SK-N-SH treated with all-trans-retinoic acid at 6 μM for 48 hours (cell line): ENCODE data around the gene PRKRIP1.
"Not testable (repeated sequence)": the region's sequence is repeated elsewhere in the genome, so short reads cannot be mapped to it uniquely, and the experiment has no call there.

Experiments used
- ATAC-seq: fragments of 200-7000 bp; cut with Tn5 transposase; 3 replicates; pipeline ENCODE4 v1.9.1; 2020; ENCODE audit warnings: mild to moderate bottlenecking, moderate library complexity
- ARNTL ChIP-seq: fragments of 450-650 bp; formaldehyde crosslinking; IDR thresholded peaks from 2 replicates; pipeline ENCODE4 v1.5.0; 2020; ENCODE audit warnings: low read depth, mild to moderate bottlenecking, moderate library complexity, borderline replicate concordance
- BACH2 ChIP-seq: fragments of 250-450 bp; sonication (Bioruptor Pico); IDR thresholded peaks from 2 replicates; pipeline ENCODE4 v1.9.0; 2021; ENCODE audit warnings: mild to moderate bottlenecking, borderline replicate concordance
- CREB5 ChIP-seq: fragments of 250-450 bp; sonication (Bioruptor Pico); IDR thresholded peaks from 2 replicates; pipeline ENCODE4 v1.5.1; 2020; ENCODE audit warnings: low read depth, mild to moderate bottlenecking, moderate library complexity
- CSDC2 ChIP-seq: fragments of 250-450 bp; sonication (Bioruptor Pico); IDR thresholded peaks from 2 replicates; pipeline ENCODE4 v1.5.0; 2020; ENCODE audit warnings: mild to moderate bottlenecking, moderate library complexity
- CSRNP3 ChIP-seq: fragments of 250-450 bp; sonication (Bioruptor Pico); IDR thresholded peaks from 2 replicates; pipeline ENCODE4 v1.5.1; 2021; ENCODE audit warnings: mild to moderate bottlenecking, moderate library complexity
- ESRRG ChIP-seq: fragments of 250-450 bp; sonication (Bioruptor Pico); IDR thresholded peaks from 2 replicates; pipeline ENCODE4 v1.6.1; 2021; ENCODE audit warnings: mild to moderate bottlenecking
- GLIS3 ChIP-seq: fragments of 250-450 bp; sonication (Bioruptor Pico); IDR thresholded peaks from 2 replicates; pipeline ENCODE4 v1.5.0; 2020; ENCODE audit warnings: mild to moderate bottlenecking, moderate library complexity
- ISL1 ChIP-seq: fragments of 250-450 bp; sonication (Bioruptor Pico); IDR thresholded peaks from 2 replicates; pipeline ENCODE4 v2.1.2; 2022; ENCODE audit warnings: mild to moderate bottlenecking, moderate library complexity
- OSR1 ChIP-seq: fragments of 250-450 bp; sonication (Bioruptor Pico); IDR thresholded peaks from 2 replicates; pipeline ENCODE4 v1.8.0; 2022; ENCODE audit warnings: moderate library complexity, mild to moderate bottlenecking, inconsistent platforms
- PATZ1 ChIP-seq: fragments of 250-450 bp; sonication (Bioruptor Pico); IDR thresholded peaks from 2 replicates; pipeline ENCODE4 v1.8.0; 2020; ENCODE audit warnings: mild to moderate bottlenecking, moderate library complexity, borderline replicate concordance
- POU6F1 ChIP-seq: fragments of 250-450 bp; sonication (Bioruptor Pico); IDR thresholded peaks from 2 replicates; pipeline ENCODE4 v1.8.0; 2021; ENCODE audit warnings: low read depth, mild to moderate bottlenecking, moderate library complexity, borderline replicate concordance
- PPARA ChIP-seq: fragments of 250-450 bp; sonication (Bioruptor Pico); IDR thresholded peaks from 2 replicates; pipeline ENCODE4 v1.5.0; 2020; ENCODE audit warnings: mild to moderate bottlenecking, borderline replicate concordance
- SNAI2 ChIP-seq: fragments of 250-450 bp; sonication (Bioruptor Pico); IDR thresholded peaks from 2 replicates; pipeline ENCODE4 v1.5.0; 2020; ENCODE audit warnings: mild to moderate bottlenecking, moderate library complexity
- TCF4 ChIP-seq: fragments of 250-450 bp; sonication (Bioruptor Pico); IDR thresholded peaks from 2 replicates; pipeline ENCODE4 v1.8.0; 2021; ENCODE audit warnings: mild to moderate bottlenecking, moderate library complexity, borderline replicate concordance
- TOX ChIP-seq: fragments of 250-450 bp; sonication (Bioruptor Pico); IDR thresholded peaks from 2 replicates; pipeline ENCODE4 v1.8.0; 2021; ENCODE audit warnings: mild to moderate bottlenecking, moderate library complexity, borderline replicate concordance
- TSHZ2 ChIP-seq: fragments of 250-450 bp; sonication (Bioruptor Pico); IDR thresholded peaks from 2 replicates; pipeline ENCODE4 v1.5.0; 2020; ENCODE audit warnings: mild to moderate bottlenecking, moderate library complexity
- ZC3H10 ChIP-seq: fragments of 250-450 bp; sonication (Bioruptor Pico); IDR thresholded peaks from 2 replicates; pipeline ENCODE4 v1.5.1; 2021; ENCODE audit warnings: mild to moderate bottlenecking, moderate library complexity
- ZFP3 ChIP-seq: fragments of 250-450 bp; sonication (Bioruptor Pico); IDR thresholded peaks from 2 replicates; pipeline ENCODE4 v1.5.0; 2020; ENCODE audit warnings: mild to moderate bottlenecking, moderate library complexity
- ZFP30 ChIP-seq: fragments of 450-650 bp; formaldehyde crosslinking; IDR thresholded peaks from 2 replicates; pipeline ENCODE4 v1.5.0; 2022; ENCODE audit warnings: mild to moderate bottlenecking, moderate library complexity
- ZNF565 ChIP-seq: fragments of 450-650 bp; formaldehyde crosslinking; conservative IDR thresholded peaks from 2 replicates; pipeline ENCODE4 v1.5.0; 2020; ENCODE audit warnings: low read depth, mild to moderate bottlenecking, moderate library complexity
- ZNF70 ChIP-seq: fragments of 450-650 bp; formaldehyde crosslinking; IDR thresholded peaks from 2 replicates; pipeline ENCODE4 v1.5.0; 2020; ENCODE audit warnings: mild to moderate bottlenecking, moderate library complexity
- ZNF8 ChIP-seq: fragments of 450-650 bp; formaldehyde crosslinking; IDR thresholded peaks from 2 replicates; pipeline ENCODE4 v1.5.0; 2020; ENCODE audit warnings: mild to moderate bottlenecking, moderate library complexity

The PRKRIP1 gene

GRCh38 chr7:102400360-102400759, 4.2 kb downstream of the PRKRIP1 start (continued):
- TF ChIP-seq TCF4 (CRISPR knock-in tag): no peak
- no peak for TF ChIP-seq GLIS3 (CRISPR knock-in tag)
- TF ChIP-seq ZFP30 (CRISPR knock-in tag): no peak
- TF ChIP-seq SNAI2 (CRISPR knock-in tag): no peak
- TF ChIP-seq ZNF565 (CRISPR knock-in tag): no peak

GRCh38 chr7:102403563-102403962, 7.4 kb downstream of the PRKRIP1 start:
- TF ChIP-seq CSDC2 (CRISPR knock-in tag) (no peak), POU6F1 (CRISPR knock-in tag) (no peak)
- ATAC-seq: no peak

- ATAC-seq: peak; percentile 96
- TF ChIP-seq CREB5 (CRISPR knock-in tag) (no peak), CSRNP3 (no peak), GLIS3 (CRISPR knock-in tag) (no peak), SNAI2 (CRISPR knock-in tag) (no peak), PATZ1 (CRISPR knock-in tag) (no peak), ZNF8 (CRISPR knock-in tag) (no peak), ARNTL (no peak), ESRRG (no peak), POU6F1 (CRISPR knock-in tag) (no peak), TCF4 (CRISPR knock-in tag) (no peak), ZFP3 (CRISPR knock-in tag) (no peak), TSHZ2 (CRISPR knock-in tag) (no peak), ZNF70 (CRISPR knock-in tag) (no peak), ZC3H10 (CRISPR knock-in tag) (no peak), PPARA (CRISPR knock-in tag) (no peak), TOX (CRISPR knock-in tag) (no peak), OSR1 (no peak), BACH2 (CRISPR knock-in tag) (no peak), ISL1 (CRISPR knock-in tag) (no peak), CSDC2 (CRISPR knock-in tag) (no peak)
Measured at GRCh38 chr7:102404005-102404861, 8.1 kb downstream of the PRKRIP1 start.

GRCh38 chr7:102404862-102405188, 8.7 kb downstream of the PRKRIP1 start:
- not testable (repeated sequence) for ATAC-seq
